WTC11 (cell line): ENCODE results near the gene DCP1B. TPM values are rescaled to one million over a fixed set of nuclear protein-coding genes. Genes with fewer than 3 reads are reported as not detected.

Experiments used
- ATAC-seq: fragments of 200-7000 bp; cut with Tn5 transposase; 2 replicates; pipeline ENCODE4 v1.10.0; 2021; ENCODE audit warnings: mild to moderate bottlenecking, moderate library complexity
- CTCF ChIA-PET: fragments of 300-600 bp; sonication (Branson Sonifier 250); formaldehyde crosslinking; loops from one replicate; lab custom pipeline; 2021; ENCODE audit warnings: antibody characterized with exemption; lab: Charles Lee
- POLR2A ChIA-PET: fragments of 350-600 bp; sonication (Branson Sonifier 250); formaldehyde crosslinking; loops from one replicate; lab custom pipeline; 2021; ENCODE audit warnings: antibody characterized with exemption; lab: Charles Lee
- DNase-seq: peaks from one replicate; pipeline ENCODE4 v3.0.0; 2021; ENCODE audit warnings: low spot score
- H3K27ac Mint-ChIP-seq: 2 replicates; pipeline ENCODE4 v1.8.0; 2021; ENCODE audit warnings: mixed read lengths
- H3K27me3 Mint-ChIP-seq: 2 replicates; pipeline ENCODE4 v1.8.0; 2021; ENCODE audit warnings: low read depth, mild to moderate bottlenecking, moderate library complexity, mixed read lengths
- H3K36me3 Mint-ChIP-seq: 2 replicates; pipeline ENCODE4 v1.8.0; 2021; ENCODE audit warnings: mixed read lengths
- H3K4me1 Mint-ChIP-seq: 2 replicates; pipeline ENCODE4 v1.8.0; 2022; ENCODE audit warnings: mixed read lengths
- H3K4me3 Mint-ChIP-seq: 2 replicates; pipeline ENCODE4 v1.8.0; 2021; ENCODE audit warnings: mild to moderate bottlenecking, moderate library complexity, mixed read lengths
- H3K9me3 Mint-ChIP-seq: 2 replicates; pipeline ENCODE4 v1.8.0; 2021; ENCODE audit warnings: mixed read lengths
- CBFB ChIP-seq: sonication (generic); formaldehyde crosslinking; IDR thresholded peaks from 2 replicates; pipeline ENCODE4 v1.8.1; 2022; ENCODE audit warnings: mild to moderate bottlenecking, low read depth, missing genetic modification reagents
- MYBL2 ChIP-seq: sonication (generic); formaldehyde crosslinking; IDR thresholded peaks from 2 replicates; pipeline ENCODE4 v1.8.1; 2023; ENCODE audit warnings: mild to moderate bottlenecking, moderate library complexity, missing genetic modification reagents
- NFE2L1 ChIP-seq: sonication (generic); formaldehyde crosslinking; IDR thresholded peaks from 2 replicates; pipeline ENCODE4 v1.8.1; 2023; ENCODE audit warnings: missing genetic modification reagents
- NR1H2 ChIP-seq: sonication (generic); formaldehyde crosslinking; IDR thresholded peaks from 2 replicates; pipeline ENCODE4 v1.9.0; 2021; ENCODE audit warnings: mild to moderate bottlenecking, moderate library complexity, missing genetic modification reagents
- NR3C1 ChIP-seq: sonication (generic); formaldehyde crosslinking; conservative IDR thresholded peaks from 2 replicates; pipeline ENCODE4 v1.8.1; 2023; ENCODE audit warnings: low read depth, mild to moderate bottlenecking, missing genetic modification reagents
- OVOL2 ChIP-seq: fragments of 250-450 bp; sonication (Bioruptor Pico); IDR thresholded peaks from 2 replicates; pipeline ENCODE4 v1.9.0; 2021; ENCODE audit warnings: mild to moderate bottlenecking, borderline replicate concordance
- SP1 ChIP-seq: sonication (generic); formaldehyde crosslinking; conservative IDR thresholded peaks from 2 replicates; pipeline ENCODE4 v1.8.1; 2022; ENCODE audit warnings: missing genetic modification reagents
- ZBTB21 ChIP-seq: sonication (generic); formaldehyde crosslinking; IDR thresholded peaks from 2 replicates; pipeline ENCODE4 v1.8.1; 2023; ENCODE audit warnings: mild to moderate bottlenecking, missing genetic modification reagents, borderline replicate concordance
- total RNA-seq: library from RNA; stranded (reverse); gene quantifications from 3 replicates; pipeline ENCODE4 v1.2.3, GENCODE V29; 2021
- TF ChIP-seq, protein P1 (sequence below): sonication (generic); formaldehyde crosslinking; conservative IDR thresholded peaks from 2 replicates; pipeline ENCODE4 v1.8.1; 2022; ENCODE audit warnings: mild to moderate bottlenecking, missing genetic modification reagents
- TF ChIP-seq, protein P2 (sequence below): sonication (generic); formaldehyde crosslinking; IDR thresholded peaks from 2 replicates; pipeline ENCODE4 v1.8.0; 2022; ENCODE audit warnings: mild to moderate bottlenecking, missing genetic modification reagents
- TF ChIP-seq, protein P3 (sequence below): fragments of 250-450 bp; sonication (Bioruptor Pico); IDR thresholded peaks from 2 replicates; pipeline ENCODE4 v1.9.0; 2021; ENCODE audit warnings: mild to moderate bottlenecking
- TF ChIP-seq, protein P4 (sequence below): fragments of 250-450 bp; sonication (Bioruptor Pico); IDR thresholded peaks from 2 replicates; pipeline ENCODE4 v1.9.0; 2021; ENCODE audit warnings: mild to moderate bottlenecking
- TF ChIP-seq, protein P5 (sequence below): fragments of 250-450 bp; sonication (Bioruptor Pico); IDR thresholded peaks from 2 replicates; pipeline ENCODE4 v1.9.0; 2021; ENCODE audit warnings: moderate library complexity, mild to moderate bottlenecking, inconsistent platforms, borderline replicate concordance
- TF ChIP-seq, protein P6 (sequence below): sonication (generic); formaldehyde crosslinking; IDR thresholded peaks from 2 replicates; pipeline ENCODE4 v1.8.1; 2023; ENCODE audit warnings: mild to moderate bottlenecking, missing genetic modification reagents, borderline replicate concordance
- TF ChIP-seq, protein P7 (sequence below): sonication (generic); formaldehyde crosslinking; IDR thresholded peaks from 2 replicates; pipeline ENCODE4 v1.8.0; 2023; ENCODE audit warnings: missing genetic modification reagents, mild to moderate bottlenecking, borderline replicate concordance
- TF ChIP-seq, protein P8 (sequence below): sonication (generic); formaldehyde crosslinking; IDR thresholded peaks from 2 replicates; pipeline ENCODE4 v1.8.1; 2023; ENCODE audit warnings: mild to moderate bottlenecking, missing genetic modification reagents

Gene DCP1B
- total RNA-seq, 1 experiment from 2014 or later, result 25.1 TPM

DNA sequence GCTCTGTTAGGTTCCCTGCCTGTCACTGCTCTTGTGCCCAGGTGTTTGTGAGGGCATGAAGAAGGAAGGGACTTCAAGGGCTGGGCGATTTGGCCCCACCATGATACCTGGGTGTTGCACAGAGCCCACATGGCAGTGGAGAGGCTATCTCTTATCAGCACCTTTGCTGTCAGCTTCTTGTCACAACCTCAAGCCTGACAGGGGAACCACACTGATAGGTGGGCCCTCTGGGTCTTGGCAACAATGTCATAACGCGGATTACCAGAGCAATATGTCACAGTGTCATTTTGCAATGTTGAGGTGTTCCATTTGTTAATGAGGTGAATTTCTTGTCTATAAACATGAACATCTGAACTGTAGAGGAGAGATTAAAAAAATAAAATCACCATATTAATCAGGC, 25.6 kb upstream of the DCP1B start:
- H3K27me3 Mint-ChIP-seq, result peaks cover 22% of the 10 kb centered on the region
- TF ChIP-seq, protein P1, sequence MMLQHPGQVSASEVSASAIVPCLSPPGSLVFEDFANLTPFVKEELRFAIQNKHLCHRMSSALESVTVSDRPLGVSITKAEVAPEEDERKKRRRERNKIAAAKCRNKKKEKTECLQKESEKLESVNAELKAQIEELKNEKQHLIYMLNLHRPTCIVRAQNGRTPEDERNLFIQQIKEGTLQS, result no peak
- TF ChIP-seq OVOL2 (CRISPR knock-in tag) (no peak), NFE2L1 (CRISPR knock-in tag) (no peak), MYBL2 (CRISPR knock-in tag) (no peak), ZBTB21 (no peak), NR3C1 (CRISPR knock-in tag) (no peak)
- TF ChIP-seq, protein P2, sequence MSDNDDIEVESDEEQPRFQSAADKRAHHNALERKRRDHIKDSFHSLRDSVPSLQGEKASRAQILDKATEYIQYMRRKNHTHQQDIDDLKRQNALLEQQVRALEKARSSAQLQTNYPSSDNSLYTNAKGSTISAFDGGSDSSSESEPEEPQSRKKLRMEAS (CRISPR knock-in tag), result no peak
- TF ChIP-seq, protein P3, sequence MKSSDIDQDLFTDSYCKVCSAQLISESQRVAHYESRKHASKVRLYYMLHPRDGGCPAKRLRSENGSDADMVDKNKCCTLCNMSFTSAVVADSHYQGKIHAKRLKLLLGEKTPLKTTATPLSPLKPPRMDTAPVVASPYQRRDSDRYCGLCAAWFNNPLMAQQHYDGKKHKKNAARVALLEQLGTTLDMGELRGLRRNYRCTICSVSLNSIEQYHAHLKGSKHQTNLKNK (CRISPR knock-in tag), result no peak
- TF ChIP-seq, protein P4, sequence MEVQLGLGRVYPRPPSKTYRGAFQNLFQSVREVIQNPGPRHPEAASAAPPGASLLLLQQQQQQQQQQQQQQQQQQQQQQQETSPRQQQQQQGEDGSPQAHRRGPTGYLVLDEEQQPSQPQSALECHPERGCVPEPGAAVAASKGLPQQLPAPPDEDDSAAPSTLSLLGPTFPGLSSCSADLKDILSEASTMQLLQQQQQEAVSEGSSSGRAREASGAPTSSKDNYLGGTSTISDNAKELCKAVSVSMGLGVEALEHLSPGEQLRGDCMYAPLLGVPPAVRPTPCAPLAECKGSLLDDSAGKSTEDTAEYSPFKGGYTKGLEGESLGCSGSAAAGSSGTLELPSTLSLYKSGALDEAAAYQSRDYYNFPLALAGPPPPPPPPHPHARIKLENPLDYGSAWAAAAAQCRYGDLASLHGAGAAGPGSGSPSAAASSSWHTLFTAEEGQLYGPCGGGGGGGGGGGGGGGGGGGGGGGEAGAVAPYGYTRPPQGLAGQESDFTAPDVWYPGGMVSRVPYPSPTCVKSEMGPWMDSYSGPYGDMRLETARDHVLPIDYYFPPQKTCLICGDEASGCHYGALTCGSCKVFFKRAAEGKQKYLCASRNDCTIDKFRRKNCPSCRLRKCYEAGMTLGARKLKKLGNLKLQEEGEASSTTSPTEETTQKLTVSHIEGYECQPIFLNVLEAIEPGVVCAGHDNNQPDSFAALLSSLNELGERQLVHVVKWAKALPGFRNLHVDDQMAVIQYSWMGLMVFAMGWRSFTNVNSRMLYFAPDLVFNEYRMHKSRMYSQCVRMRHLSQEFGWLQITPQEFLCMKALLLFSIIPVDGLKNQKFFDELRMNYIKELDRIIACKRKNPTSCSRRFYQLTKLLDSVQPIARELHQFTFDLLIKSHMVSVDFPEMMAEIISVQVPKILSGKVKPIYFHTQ, result no peak
- TF ChIP-seq, protein P5, sequence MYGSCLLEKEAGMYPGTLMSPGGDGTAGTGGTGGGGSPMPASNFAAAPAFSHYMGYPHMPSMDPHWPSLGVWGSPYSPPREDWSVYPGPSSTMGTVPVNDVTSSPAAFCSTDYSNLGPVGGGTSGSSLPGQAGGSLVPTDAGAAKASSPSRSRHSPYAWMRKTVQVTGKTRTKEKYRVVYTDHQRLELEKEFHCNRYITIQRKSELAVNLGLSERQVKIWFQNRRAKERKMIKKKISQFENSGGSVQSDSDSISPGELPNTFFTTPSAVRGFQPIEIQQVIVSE (CRISPR knock-in tag), result no peak

DNA sequence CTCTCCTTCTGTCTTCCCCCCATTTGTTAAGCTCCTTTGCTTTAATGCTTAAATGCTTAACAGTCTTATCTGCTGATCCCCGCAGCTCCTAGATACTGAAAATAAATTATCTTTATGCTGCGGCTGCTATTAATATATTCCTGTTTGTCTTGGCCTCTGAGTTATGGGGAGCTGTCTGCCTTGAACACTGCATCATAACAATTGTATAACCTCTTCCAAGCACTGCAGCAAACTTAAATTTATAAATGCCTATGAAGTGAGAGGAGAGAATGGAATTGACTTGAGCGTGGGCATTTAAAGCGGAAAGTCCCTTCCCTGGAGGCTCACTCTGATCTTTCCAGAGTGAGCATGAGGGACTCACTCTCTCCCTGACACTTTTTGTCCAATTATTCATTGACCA, 23.1 kb upstream of the DCP1B start:
- ChIA-PET POLR2A (no interaction called here), CTCF (interaction anchor here (1.0 to 1.2 kb wide), 2 partner anchors 22 to 375 kb away, joined by 4 read pairs; no protein-coding TSS in a partner anchor)
- no peaks in the 10 kb centered on the region; the same call in 1 of the 2 replicates for H3K9me3 Mint-ChIP-seq
- ATAC-seq (no peak), DNase-seq (no peak)
- TF ChIP-seq NR1H2 (no peak), OVOL2 (CRISPR knock-in tag) (no peak)
- H3K36me3 Mint-ChIP-seq, result no peaks in the 10 kb centered on the region
- no peaks in the 10 kb centered on the region for H3K27me3 Mint-ChIP-seq
- no peak overlapping the region for H3K4me3 Mint-ChIP-seq
- H3K27ac Mint-ChIP-seq, result no peak overlapping the region
- peaks cover 6% of the 10 kb centered on the region for H3K4me1 Mint-ChIP-seq

More for the DNA sequence above, 25.6 kb upstream of the DCP1B start:
- ChIA-PET POLR2A (no interaction called here), CTCF (interaction anchor here (0.9 kb wide), 1 partner anchor 377 kb away, joined by 3 read pairs; no protein-coding TSS in a partner anchor)
- Mint-ChIP-seq H3K4me1 (0 out of 2 replicates have a peak, but pooled peaks cover 3% of the 10 kb centered on the region), H3K9me3 (no peaks in the 10 kb centered on the region), H3K27ac (no peak overlapping the region), H3K4me3 (no peak overlapping the region), H3K36me3 (no peaks in the 10 kb centered on the region)
- ATAC-seq, result no peak
- DNase-seq, result no peak

DNA sequence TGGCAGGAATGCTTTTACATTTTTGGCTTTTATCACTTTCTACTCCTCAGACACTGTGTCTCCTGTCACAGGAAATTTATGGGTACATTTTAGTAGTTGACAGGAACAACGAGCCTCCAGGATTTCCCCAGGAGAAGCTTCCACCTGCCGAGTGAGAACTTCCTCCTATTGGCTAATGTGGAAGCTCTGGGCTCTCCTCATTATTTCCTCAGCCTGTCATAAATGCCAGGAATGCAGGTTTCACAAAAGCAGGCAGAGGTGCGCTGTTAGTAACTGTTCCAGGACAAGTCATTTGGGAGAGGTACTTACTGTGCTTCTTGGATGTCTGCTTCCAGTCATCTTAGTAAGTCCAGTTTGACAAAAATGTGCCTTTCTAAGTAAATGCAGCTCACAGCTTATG, 19.1 kb upstream of the DCP1B start:
- no peak overlapping the region for H3K27ac Mint-ChIP-seq
- DNase-seq (no peak), ATAC-seq (peak; percentile 44; the same call in 1 of the 2 replicates)
- CTCF ChIA-PET, result interaction anchor here (2.5 kb wide), 1 partner anchor 12 kb away, joined by 9 read pairs; no protein-coding TSS in a partner anchor
- H3K9me3 Mint-ChIP-seq, result no peaks in the 10 kb centered on the region; the same call in 1 of the 2 replicates
- H3K27me3 Mint-ChIP-seq, result no peaks in the 10 kb centered on the region
- POLR2A ChIA-PET, result no interaction called here
- no peaks in the 10 kb centered on the region for H3K36me3 Mint-ChIP-seq
- peaks cover 6% of the 10 kb centered on the region for H3K4me1 Mint-ChIP-seq
- H3K4me3 Mint-ChIP-seq, result no peak overlapping the region
- no peak for TF ChIP-seq SP1 (CRISPR knock-in tag)
- no peak for TF ChIP-seq CBFB (CRISPR knock-in tag)
- TF ChIP-seq, protein P6, sequence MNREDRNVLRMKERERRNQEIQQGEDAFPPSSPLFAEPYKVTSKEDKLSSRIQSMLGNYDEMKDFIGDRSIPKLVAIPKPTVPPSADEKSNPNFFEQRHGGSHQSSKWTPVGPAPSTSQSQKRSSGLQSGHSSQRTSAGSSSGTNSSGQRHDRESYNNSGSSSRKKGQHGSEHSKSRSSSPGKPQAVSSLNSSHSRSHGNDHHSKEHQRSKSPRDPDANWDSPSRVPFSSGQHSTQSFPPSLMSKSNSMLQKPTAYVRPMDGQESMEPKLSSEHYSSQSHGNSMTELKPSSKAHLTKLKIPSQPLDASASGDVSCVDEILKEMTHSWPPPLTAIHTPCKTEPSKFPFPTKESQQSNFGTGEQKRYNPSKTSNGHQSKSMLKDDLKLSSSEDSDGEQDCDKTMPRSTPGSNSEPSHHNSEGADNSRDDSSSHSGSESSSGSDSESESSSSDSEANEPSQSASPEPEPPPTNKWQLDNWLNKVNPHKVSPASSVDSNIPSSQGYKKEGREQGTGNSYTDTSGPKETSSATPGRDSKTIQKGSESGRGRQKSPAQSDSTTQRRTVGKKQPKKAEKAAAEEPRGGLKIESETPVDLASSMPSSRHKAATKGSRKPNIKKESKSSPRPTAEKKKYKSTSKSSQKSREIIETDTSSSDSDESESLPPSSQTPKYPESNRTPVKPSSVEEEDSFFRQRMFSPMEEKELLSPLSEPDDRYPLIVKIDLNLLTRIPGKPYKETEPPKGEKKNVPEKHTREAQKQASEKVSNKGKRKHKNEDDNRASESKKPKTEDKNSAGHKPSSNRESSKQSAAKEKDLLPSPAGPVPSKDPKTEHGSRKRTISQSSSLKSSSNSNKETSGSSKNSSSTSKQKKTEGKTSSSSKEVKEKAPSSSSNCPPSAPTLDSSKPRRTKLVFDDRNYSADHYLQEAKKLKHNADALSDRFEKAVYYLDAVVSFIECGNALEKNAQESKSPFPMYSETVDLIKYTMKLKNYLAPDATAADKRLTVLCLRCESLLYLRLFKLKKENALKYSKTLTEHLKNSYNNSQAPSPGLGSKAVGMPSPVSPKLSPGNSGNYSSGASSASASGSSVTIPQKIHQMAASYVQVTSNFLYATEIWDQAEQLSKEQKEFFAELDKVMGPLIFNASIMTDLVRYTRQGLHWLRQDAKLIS (CRISPR knock-in tag), result no peak
- TF ChIP-seq, protein P7, sequence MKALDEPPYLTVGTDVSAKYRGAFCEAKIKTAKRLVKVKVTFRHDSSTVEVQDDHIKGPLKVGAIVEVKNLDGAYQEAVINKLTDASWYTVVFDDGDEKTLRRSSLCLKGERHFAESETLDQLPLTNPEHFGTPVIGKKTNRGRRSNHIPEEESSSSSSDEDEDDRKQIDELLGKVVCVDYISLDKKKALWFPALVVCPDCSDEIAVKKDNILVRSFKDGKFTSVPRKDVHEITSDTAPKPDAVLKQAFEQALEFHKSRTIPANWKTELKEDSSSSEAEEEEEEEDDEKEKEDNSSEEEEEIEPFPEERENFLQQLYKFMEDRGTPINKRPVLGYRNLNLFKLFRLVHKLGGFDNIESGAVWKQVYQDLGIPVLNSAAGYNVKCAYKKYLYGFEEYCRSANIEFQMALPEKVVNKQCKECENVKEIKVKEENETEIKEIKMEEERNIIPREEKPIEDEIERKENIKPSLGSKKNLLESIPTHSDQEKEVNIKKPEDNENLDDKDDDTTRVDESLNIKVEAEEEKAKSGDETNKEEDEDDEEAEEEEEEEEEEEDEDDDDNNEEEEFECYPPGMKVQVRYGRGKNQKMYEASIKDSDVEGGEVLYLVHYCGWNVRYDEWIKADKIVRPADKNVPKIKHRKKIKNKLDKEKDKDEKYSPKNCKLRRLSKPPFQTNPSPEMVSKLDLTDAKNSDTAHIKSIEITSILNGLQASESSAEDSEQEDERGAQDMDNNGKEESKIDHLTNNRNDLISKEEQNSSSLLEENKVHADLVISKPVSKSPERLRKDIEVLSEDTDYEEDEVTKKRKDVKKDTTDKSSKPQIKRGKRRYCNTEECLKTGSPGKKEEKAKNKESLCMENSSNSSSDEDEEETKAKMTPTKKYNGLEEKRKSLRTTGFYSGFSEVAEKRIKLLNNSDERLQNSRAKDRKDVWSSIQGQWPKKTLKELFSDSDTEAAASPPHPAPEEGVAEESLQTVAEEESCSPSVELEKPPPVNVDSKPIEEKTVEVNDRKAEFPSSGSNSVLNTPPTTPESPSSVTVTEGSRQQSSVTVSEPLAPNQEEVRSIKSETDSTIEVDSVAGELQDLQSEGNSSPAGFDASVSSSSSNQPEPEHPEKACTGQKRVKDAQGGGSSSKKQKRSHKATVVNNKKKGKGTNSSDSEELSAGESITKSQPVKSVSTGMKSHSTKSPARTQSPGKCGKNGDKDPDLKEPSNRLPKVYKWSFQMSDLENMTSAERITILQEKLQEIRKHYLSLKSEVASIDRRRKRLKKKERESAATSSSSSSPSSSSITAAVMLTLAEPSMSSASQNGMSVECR (CRISPR knock-in tag), result no peak
- TF ChIP-seq, protein P8, sequence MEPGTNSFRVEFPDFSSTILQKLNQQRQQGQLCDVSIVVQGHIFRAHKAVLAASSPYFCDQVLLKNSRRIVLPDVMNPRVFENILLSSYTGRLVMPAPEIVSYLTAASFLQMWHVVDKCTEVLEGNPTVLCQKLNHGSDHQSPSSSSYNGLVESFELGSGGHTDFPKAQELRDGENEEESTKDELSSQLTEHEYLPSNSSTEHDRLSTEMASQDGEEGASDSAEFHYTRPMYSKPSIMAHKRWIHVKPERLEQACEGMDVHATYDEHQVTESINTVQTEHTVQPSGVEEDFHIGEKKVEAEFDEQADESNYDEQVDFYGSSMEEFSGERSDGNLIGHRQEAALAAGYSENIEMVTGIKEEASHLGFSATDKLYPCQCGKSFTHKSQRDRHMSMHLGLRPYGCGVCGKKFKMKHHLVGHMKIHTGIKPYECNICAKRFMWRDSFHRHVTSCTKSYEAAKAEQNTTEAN (CRISPR knock-in tag), result no peak
